AG04450 (cell line): ENCODE data around the gene ATP1A1. TPM values are rescaled to one million over a fixed set of nuclear protein-coding genes. Genes with fewer than 3 reads are reported as not detected.

Source experiments
- CTCF ChIA-PET: fragments of 300-600, 350-600 bp; formaldehyde crosslinking; extraction: SDS; loops from one replicate; lab custom pipeline; 2022; ENCODE audit warnings: antibody characterized with exemption, inconsistent platforms; lab: Charles Lee
- POLR2A ChIA-PET: fragments of 350-600 bp; formaldehyde crosslinking; extraction: SDS; loops from one replicate; lab custom pipeline; 2021; ENCODE audit warnings: antibody characterized with exemption, inconsistent platforms; lab: Yijun Ruan, JAX
- DNase-seq: peaks from one replicate; pipeline ENCODE4 v3.0.0-alpha.2; 2011; ENCODE audit warnings: low read depth, low spot score
- H3K27ac ChIP-seq: one replicate; pipeline ENCODE4 v1.5.1; 2012; ENCODE audit warnings: low read depth, low read length, control low read depth
- H3K27me3 ChIP-seq: one replicate; pipeline ENCODE4 v1.6.0; 2012; ENCODE audit warnings: low read length; ENCODE audit not compliant: control insufficient read depth, insufficient read depth
- H3K4me3 ChIP-seq: 2 replicates; pipeline ENCODE4 v1.5.1; 2011; ENCODE audit warnings: mild to moderate bottlenecking, low read depth, low read length, control low read depth
- H3K9me3 ChIP-seq: 2 replicates; pipeline ENCODE4 v1.5.1; 2012; ENCODE audit warnings: low read length; ENCODE audit not compliant: control insufficient read depth, insufficient read depth
- CTCF ChIP-seq: IDR thresholded peaks from 2 replicates; pipeline ENCODE4 v1.5.1; 2011; ENCODE audit warnings: low read depth, low read length, control low read depth, inconsistent platforms
- polyA plus RNA-seq: library from polyadenylated mRNA; depleted of rRNA; stranded (reverse); fragments of >200 nt; gene quantifications from 2 replicates; pipeline ENCODE4 v1.2.3, GENCODE V29; 2011

The ATP1A1 gene
- polyA plus RNA-seq, 1 experiment = 194 TPM

GRCh38 chr1:116376729-116377086 is 3.7 kb downstream of the ATP1A1 start:
- Histone ChIP-seq H3K27ac (peak overlapping the region; percentile 60), H3K4me3 (no peak overlapping the region), H3K27me3 (peaks cover 6% of the 10 kb centered on the region), H3K9me3 (peaks cover 3% of the 10 kb centered on the region; the same call in 1 of the 2 replicates)
- ChIA-PET CTCF (interaction anchor here (2.8 kb wide), 1 partner anchor 109 kb away, joined by 12 read pairs; no protein-coding TSS in a partner anchor), POLR2A (no interaction called here)
- TF ChIP-seq CTCF = no peak
- DNase-seq = no peak

GRCh38 chr1:116377541-116378529 is 4.8 kb downstream of the ATP1A1 start:
- Histone ChIP-seq H3K27me3 (no peaks in the 10 kb centered on the region), H3K9me3 (peaks cover under 1% of the 10 kb centered on the region; the same call in 1 of the 2 replicates), H3K27ac (peak overlapping the region; percentile 93), H3K4me3 (peak overlapping the region; percentile 46)
- ChIA-PET CTCF (interaction anchor here (2.8 kb wide), 1 partner anchor 108 kb away, joined by 12 read pairs; no protein-coding TSS in a partner anchor), POLR2A (no interaction called here)
- peak; percentile 75 for DNase-seq
- no peak for TF ChIP-seq CTCF

- no peak for TF ChIP-seq CTCF
- no peaks in the 10 kb centered on the region for H3K27me3 ChIP-seq
- DNase-seq = no peak
- no peak overlapping the region for H3K27ac ChIP-seq
- ChIA-PET POLR2A (no interaction called here), CTCF (no interaction called here)
- no peak overlapping the region for H3K4me3 ChIP-seq
- no peaks in the 10 kb centered on the region for H3K9me3 ChIP-seq
These were observed 6.1 kb downstream of the ATP1A1 start for GRCh38 chr1:116379057-116379630.

GRCh38 chr1:116379674-116380498 is 6.8 kb downstream of the ATP1A1 start:
- Histone ChIP-seq H3K4me3 (no peak overlapping the region), H3K27ac (no peak overlapping the region), H3K27me3 (no peaks in the 10 kb centered on the region), H3K9me3 (no peaks in the 10 kb centered on the region)
- ChIA-PET POLR2A (no interaction called here), CTCF (interaction anchor here (1.0 kb wide), 1 partner anchor 106 kb away, joined by 5 read pairs; no protein-coding TSS in a partner anchor)
- TF ChIP-seq CTCF = no peak
- no peak for DNase-seq
